ENCODE measurements around the gene FBXW7. TPM values are rescaled to one million over a fixed set of nuclear protein-coding genes. Genes with fewer than 3 reads are reported as not detected.

FBXW7 gene, protein sequence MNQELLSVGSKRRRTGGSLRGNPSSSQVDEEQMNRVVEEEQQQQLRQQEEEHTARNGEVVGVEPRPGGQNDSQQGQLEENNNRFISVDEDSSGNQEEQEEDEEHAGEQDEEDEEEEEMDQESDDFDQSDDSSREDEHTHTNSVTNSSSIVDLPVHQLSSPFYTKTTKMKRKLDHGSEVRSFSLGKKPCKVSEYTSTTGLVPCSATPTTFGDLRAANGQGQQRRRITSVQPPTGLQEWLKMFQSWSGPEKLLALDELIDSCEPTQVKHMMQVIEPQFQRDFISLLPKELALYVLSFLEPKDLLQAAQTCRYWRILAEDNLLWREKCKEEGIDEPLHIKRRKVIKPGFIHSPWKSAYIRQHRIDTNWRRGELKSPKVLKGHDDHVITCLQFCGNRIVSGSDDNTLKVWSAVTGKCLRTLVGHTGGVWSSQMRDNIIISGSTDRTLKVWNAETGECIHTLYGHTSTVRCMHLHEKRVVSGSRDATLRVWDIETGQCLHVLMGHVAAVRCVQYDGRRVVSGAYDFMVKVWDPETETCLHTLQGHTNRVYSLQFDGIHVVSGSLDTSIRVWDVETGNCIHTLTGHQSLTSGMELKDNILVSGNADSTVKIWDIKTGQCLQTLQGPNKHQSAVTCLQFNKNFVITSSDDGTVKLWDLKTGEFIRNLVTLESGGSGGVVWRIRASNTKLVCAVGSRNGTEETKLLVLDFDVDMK
- 22.6 and 30.5 TPM in 2 replicates for total RNA-seq

DNA sequence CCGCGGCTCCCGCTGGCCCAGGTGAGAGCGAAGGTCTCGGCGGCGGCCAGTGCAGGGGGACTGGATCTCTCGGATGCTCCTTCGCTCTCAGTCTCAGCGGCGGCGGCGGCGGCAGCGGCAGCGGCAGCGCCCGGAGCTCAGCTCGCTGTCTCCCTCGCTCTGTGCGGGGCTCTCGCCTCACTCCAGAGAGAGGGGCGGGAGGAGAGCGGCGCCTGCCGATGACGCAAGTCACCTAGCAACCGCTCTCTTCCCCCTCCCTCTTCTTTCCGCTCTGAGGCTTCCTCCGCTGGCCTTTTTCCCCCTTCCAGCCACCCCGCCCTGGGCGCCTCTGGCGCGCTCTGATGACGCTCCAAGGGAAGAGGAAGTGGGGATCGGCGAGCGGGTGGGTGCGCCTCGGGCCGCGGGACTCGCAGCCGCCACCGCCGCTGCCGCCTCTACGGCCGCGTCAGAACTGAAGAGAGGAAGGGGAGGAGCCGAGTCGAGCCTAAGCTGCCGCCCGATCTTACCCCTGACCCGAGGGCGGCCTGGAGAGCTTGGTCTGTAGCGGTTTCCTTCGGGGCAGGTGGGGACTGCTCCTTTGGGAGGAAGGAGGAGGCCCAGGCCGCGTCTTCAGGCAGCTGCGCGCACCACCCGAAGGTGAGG is at the start of gene FBXW7:
FBXW7 (minus strand) TSS at position 190 of the 642 bp plus-strand sequence. CDS start 124,289 bp downstream, outside the sequence.

Other genes with a start within 250 kb of the FBXW7 start
- gene TMEM154, start 143.9 kb upstream of the FBXW7 start, total RNA-seq = 1.6 TPM in 2 replicates
- gene TIGD4, start 243.6 kb upstream of the FBXW7 start, total RNA-seq = 0.06 and 0.24 TPM in 2 replicates
- gene ARFIP1, start 243.9 kb upstream of the FBXW7 start, total RNA-seq = 19.8 and 31.7 TPM in 2 replicates